22Rv1 (cell line): ENCODE results near the gene IL1RAPL2.
A peak's percentile ranks its signal among the peaks of the same experiment; 100 is the strongest.

Source experiments
- H3K27ac ChIP-seq: fragments of 450-650 bp; 2 replicates; pipeline ENCODE4 v1.5.1; 2017
- CTCF ChIP-seq: fragments of 450-650 bp; IDR thresholded peaks from 2 replicates; pipeline ENCODE4 v1.5.1; 2017; ENCODE audit warnings: mild to moderate bottlenecking
- ZFX ChIP-seq: fragments of 450-650 bp; IDR thresholded peaks from 2 replicates; pipeline ENCODE4 v1.6.1; 2017; ENCODE audit warnings: antibody characterized with exemption, borderline replicate concordance

IL1RAPL2 gene

GRCh38 chrX:105754286-105754964, 1188.4 kb downstream of the IL1RAPL2 start:
- H3K27ac ChIP-seq: no peak overlapping the region
- TF ChIP-seq ZFX: no peak
- TF ChIP-seq CTCF: no peak

DNA sequence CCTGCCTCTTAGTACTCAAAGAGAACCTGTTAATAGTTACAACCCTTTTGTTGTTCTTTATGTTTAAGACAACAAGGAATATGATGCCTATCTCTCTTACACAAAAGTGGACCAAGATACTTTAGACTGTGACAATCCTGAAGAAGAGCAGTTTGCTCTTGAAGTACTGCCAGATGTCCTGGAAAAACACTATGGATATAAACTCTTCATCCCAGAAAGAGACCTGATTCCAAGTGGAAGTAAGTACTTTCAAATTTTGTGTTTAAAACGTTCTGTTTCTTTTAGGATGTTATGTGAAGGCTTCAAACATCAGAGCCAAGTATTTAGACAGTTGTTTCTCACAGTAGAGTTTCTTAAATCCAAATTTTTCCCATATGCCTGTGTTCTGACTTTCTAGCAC, 1189.1 kb downstream of the IL1RAPL2 start:
- no peak overlapping the region for H3K27ac ChIP-seq
- TF ChIP-seq CTCF (no peak), ZFX (no peak)

DNA sequence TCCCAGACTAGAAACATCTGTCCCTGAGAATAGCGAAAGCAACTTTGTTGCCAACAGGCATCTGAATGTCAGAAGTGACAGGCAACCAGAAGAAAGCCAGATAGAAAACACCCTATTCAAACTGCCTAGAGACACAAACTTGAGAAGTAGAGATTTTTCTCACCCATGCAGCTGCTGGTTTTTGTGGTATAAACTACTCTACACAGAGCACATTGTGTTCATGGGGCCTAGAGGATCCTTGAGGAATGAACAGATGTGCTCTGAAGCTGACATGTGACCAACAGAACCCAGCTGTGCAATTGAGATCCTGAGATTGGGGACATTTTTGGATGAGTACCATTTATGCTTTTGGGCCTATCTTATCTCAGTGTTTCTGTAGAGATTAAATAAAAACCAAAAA, 1192.8 kb downstream of the IL1RAPL2 start:
- no peak overlapping the region for H3K27ac ChIP-seq
- TF ChIP-seq CTCF (no peak), ZFX (no peak)

- TF ChIP-seq ZFX: no peak
- no peak overlapping the region for H3K27ac ChIP-seq
These were observed 1193.6 kb downstream of the IL1RAPL2 start for GRCh38 chrX:105759598-105759997.

- no peak overlapping the region for H3K27ac ChIP-seq
- TF ChIP-seq ZFX: no peak
- no peak for TF ChIP-seq CTCF
These were observed 1199.7 kb downstream of the IL1RAPL2 start for GRCh38 chrX:105765691-105766090.

- no peak for TF ChIP-seq ZFX
- no peak for TF ChIP-seq CTCF
- no peak overlapping the region for H3K27ac ChIP-seq
These were observed 1207.8 kb downstream of the IL1RAPL2 start for GRCh38 chrX:105773801-105774200.

- no peak for TF ChIP-seq CTCF
- no peak for TF ChIP-seq ZFX
These were observed 1209.7 kb downstream of the IL1RAPL2 start for GRCh38 chrX:105775679-105776078.

DNA sequence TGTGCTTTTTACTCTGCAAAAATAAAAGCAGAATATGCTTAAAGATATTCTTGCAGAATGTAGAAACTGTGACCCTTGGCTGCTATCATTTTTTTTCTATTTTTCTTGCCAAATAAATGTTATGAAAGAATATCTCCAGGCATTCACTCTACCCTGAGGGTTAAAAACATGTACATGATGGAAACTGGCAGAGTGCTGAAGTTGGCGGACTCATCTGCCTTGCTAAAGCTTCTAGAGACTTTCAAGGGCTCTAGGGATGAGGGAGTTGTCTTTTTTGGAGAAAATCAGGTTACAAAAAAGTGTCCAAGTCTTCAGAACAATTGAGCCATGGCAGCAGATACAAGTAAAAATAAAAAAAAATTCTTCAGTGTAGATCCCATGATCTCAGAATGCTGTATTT, 1215.8 kb downstream of the IL1RAPL2 start:
- TF ChIP-seq ZFX: no peak
- TF ChIP-seq CTCF: no peak
- no peak overlapping the region for H3K27ac ChIP-seq

More at GRCh38 chrX:105775679-105776078, 1209.7 kb downstream of the IL1RAPL2 start:
- no peak overlapping the region for H3K27ac ChIP-seq

GRCh38 chrX:105796877-105797276, 1230.9 kb downstream of the IL1RAPL2 start:
- peak overlapping the region; percentile 59 for H3K27ac ChIP-seq
